NCI-H187 treated with DMSO at 0.1 percent for 48 hours (cell line): Measurements from ENCODE around the gene POLR3K.
"Not testable (repeated sequence)": the region's sequence is repeated elsewhere in the genome, so short reads cannot be mapped to it uniquely, and the experiment has no call there.

ENCODE experiments used
- DNase-seq: peaks from one replicate; lab custom pipeline; 2025; lab: John Stamatoyannopoulos, UW

Gene POLR3K

DNA sequence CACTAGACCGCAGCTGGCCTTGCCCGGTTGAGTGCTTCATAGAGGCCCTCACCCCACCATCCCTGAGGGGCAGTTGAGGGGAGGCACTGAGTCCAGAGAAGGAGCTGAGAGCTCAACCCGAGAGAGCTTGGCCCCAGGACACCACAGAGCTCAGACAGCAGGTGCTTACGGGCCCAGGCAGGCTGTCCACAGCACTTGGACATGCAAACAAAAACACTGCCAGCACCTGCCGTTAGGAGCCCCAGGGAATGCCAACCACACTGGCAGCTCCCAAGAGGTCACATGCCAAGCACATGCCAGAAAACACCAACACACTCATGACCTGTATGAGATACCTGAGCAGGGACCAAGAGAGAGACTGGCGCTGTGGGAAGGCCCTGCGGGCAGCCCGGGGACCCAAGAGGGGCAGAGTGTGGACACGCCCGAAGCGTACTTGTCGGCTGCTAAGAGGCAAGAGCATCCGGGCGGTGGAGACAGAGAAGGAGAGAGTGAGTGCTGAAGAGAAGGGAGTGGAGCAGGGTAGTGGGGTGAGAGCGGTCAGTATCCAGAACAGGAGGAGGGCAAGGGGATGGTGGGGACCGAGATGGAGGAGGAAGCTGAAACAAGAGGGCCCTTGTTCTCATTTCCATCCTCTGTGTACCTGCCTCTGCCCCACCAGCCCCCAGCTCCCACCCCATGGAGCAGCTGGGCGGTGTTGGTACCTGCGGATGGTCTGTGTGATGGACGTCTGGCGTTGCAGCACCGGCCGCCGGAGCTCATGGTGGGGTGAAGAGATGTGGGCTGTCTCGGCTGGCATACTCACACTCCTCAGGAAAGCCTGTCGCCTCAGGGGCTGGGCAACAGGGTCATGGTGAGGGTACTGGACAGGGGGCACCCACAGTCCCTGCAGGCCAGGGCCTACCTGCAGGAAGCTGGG is 10.8 kb upstream of the POLR3K start:
- no peak for DNase-seq

DNA sequence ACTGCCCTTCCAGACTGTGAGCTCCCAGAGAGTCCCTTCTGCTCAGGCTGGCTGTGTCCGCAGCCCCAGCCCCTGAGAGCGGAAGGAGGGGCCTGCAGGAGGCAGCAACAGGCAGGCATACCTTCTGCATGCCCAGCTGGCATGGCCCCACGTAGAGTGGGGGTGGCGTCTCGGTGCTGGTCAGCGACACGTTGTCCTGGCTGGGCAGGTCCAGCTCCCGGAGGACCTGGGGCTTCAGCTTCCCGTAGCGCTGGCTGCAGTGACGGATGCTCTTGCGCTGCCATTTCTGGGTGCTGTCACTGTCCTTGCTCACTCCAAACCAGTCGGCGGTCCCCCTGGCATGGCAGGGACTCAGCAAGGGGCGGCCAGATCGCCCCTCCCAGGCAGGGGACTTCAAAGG is 10.1 kb upstream of the POLR3K start:
- DNase-seq, result no peak

DNA sequence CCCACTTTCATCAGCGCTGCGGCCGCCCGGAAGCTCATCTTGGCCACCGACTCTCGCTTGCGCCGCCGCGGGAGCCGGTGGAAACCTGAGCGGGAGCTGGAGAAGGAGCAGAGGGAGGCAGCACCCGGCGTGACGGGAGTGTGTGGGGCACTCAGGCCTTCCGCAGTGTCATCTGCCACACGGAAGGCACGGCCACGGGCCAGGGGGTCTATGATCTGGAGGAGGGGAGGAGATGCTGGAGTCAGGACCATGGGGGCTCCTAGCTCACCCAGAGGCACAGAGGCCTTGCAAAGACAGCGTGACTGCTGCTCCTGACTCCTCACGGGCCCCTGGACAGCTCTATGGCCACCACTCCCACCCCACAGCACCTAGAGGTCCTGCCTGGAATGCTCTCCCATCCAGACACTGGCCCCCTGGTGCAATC is 9.6 kb upstream of the POLR3K start:
- DNase-seq, result no peak

DNA sequence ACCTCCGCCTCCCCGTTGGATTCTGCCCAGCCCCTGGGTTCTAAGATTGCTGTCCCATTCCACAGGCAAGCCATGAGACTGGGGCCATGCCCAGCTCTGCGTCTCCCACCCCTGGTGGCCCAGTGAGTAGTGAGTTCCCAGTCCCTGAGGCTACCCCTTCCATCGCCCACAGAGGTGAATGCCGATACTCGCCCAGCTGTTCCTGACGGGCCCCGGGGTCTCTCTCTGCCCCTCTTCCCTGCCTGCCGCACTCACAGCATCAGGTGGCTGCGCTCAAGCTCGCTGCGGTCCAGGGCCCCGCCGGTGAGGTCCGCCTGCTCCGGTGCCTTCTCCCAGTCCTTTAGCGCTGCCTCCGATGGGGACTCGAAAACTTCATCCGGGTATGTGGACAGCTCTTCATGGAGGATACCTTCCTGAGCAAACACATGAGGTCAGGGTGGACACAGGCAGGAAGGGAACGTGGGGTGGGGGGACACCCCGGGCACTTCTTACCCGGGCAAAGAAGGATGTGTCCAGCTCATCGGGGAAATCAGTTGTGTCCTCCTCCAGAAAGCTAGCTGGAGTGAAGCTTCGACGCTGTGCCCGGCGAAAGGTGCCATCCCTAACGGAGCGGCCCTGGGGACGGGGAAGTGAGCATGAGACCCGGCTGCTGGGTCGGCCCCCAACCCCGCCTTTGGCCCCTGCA is 9.0 kb upstream of the POLR3K start:
- no peak for DNase-seq

DNA sequence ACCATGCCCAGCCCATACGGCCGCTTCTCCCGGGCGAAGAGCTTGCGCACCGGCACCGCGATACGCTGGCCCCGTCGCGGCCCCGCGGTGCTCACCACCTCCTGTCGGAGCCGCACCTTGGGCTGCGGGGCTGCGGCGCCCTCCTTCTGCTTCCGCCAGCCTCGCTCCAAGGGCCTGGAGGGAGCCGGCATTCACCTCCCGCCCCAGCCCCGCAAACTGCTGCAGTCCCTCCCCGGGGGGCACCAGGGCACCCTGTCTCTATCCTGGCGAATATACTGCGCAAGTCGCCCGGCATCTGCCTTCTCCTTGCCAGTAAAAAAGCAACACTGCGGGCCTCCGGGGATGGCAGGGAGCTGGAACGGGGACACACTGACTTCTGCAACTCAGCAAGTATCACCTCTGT is 8.5 kb upstream of the POLR3K start:
- DNase-seq, result no peak

DNA sequence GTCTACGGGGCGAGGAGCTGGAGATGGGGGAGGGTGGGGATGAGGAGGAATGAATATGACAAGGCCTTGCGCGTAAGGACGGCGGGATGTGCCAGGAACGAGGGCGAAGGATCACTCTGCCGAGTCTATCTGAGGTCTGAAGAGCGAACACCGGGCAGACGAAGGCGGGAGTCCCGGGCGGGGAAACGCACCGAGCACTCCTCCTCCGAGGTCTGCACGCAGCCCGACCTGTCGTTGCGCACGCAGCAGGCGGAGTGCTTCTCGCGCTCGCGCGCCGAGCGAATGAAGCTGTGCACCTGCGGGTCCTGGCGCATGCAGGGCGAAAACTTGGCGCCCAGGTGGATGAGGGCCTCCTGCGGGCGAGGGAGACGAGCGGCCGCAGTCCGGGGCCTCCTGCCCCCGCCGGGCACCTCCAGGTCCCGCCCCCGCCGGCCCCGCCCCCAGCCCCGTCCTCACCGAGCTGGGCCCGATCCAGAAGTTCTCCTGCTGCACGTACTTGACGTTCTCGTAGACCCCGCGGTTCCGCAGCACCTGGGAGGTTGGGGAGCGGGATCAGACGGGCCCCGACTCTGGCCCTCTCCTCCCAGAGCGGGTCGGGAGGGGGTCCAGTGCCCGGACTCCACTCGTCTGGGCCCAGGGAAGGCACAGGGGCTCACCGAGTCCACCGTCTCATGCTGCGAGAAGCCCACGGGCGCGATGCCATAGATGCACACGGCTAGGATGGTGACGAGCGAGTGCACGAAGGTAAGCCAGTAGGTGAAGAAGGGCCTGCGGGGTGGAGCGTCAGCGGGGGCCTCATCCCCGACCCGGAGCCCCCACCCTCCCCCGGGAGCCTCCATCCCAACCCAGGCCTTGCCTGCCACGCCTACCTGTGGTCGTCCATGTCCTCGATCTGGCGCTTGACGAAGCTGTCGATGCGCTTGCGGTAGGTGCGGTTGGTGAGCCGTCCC is 7.8 kb upstream of the POLR3K start:
- DNase-seq, result no peak

DNA sequence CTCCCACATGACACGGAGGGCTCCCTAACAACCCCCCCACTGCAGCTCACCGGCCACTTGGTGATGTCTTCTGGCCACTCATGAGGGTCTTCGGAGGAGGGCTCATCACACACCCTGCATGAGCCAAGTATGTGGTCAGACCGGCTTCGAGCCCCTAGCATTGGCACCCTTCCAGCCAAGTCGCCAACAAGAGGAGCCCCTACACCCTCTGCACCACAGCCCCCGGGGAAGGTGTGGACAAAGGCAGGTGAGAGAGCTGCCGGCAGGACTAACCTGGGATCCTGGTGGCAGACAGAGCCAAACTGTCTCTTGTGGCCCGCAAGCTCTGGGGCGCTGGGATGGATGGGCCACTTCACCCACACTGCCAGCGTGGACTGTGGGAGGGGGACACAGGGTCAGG is 6.8 kb upstream of the POLR3K start:
- no peak for DNase-seq

DNA sequence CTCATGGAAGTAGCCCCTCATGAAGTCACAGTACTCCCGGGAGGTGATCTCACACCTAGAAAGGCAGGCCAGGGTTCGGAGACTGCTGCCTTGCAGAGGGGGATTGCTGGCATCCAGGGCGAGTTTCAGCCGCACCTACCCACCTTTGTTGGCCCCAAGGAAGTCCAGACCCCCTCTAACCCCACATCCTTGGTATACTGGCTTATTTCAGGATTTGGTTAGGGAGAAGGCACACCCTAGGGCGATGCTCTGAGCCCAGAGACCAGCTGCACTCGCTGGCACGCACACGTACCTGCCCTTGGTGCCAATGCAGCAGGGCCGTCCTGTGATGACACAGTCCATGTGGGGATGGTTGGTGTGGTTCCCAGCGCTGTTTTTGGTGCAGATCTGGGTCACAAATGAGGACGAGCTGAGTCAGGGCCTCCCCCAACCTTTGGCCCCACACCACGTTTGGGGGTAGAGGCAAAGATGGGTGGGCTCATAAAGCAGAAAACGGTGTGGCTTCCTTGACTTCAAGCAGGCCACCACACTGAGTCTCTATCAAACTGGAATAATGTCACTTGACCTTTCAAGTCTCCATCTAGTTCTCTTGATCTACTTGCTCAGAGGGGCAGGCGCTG is 6.1 kb upstream of the POLR3K start:
- no peak for DNase-seq

DNA sequence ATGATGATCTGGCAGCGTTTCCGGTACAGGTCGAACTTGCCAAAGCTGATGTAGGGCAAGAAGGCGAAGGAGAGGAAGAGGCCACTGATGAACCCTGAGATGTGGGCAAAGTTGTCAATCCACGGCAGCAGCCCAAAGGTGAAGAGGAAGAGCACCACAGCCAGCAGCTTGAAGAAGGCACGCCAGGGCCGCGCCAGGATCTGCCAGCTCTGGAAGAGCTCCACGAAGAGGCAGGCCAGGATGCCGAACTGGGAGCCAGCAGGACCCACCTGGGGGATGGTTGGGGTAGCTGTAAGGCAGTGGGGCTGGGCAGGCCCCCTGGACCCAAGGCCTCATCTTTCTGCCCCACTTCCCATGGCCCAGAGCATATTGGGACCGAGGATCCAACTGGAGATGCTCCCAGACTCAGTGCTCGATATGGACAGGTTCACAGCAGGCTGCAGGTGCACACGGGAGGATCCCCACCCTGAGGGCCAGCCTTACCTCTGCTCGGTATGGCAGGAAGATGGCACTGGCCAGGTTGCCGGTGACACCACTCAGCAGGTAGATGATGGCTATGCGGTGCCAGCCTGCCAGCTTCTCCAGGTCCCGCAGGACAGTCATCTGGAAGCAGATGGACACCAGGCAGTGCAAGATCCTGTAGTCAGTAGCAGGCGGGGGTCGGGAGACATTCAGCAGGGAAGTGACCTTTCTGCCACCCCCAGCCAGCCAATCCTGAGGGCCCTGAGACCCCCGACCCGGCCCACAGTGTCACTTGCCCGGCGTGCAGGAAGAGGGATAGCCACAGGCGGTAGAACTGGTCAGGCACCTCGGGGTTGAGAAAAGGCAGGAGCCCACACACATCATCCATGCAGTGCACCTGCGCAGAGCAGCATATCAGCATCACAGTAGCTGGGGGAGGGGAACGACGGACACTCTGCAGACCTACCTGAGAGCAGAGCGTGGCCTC is 5.4 kb upstream of the POLR3K start:
- no peak for DNase-seq

DNA sequence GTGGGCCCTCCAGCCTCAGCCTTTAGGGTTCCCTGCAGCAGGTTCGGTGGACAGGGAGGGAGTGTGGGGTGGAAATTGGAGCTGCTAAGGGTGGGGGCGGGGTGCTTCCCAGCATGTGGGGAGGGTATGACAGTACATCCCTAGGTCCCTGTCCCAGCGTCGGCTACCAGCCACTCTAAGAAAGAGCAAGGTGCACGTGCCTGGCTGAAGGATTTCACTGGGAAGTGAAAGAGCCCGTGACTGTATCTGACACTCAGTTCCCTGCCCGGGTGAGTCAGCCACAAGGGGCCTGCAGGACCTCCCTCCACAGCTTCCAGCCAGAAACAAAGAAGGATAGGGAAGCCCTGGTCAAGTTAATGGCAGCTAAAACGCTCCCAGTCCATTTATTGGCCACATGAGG is 4.3 kb upstream of the POLR3K start:
- no peak for DNase-seq

DNA sequence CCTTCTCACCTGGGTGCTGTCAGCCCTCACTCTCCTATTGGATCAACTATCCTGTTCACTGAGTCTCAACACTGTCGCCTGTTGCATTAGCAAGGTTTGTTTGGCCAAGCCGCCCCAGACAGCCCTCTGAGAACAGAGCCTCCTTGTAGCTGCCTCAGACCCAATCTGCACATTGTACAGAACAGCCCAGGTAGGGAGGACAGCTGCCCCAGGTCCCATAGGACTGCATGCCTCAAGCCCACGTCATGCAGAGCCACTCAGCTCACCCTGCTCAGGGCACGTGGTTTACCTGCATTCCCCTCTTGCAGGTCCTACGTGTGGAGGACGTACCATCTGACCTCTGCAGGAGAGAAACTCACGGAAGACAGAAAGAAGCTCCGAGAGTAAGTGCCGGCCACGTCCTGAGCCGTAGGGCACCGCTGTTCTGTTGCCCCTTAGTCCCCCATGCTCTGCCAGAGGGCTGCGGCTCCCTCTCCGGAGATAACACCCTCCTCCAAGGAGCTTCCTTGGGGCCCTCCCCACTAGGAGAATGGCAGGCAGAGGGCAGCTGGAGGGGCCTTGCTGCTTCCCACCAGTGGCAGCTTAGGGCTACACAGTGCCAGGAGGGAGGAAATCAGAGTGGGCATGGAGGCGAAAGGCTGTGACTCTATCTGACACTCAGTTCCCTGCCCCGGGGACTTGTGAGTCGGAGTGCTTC is 3.0 kb upstream of the POLR3K start:
- DNase-seq, result no peak

DNA sequence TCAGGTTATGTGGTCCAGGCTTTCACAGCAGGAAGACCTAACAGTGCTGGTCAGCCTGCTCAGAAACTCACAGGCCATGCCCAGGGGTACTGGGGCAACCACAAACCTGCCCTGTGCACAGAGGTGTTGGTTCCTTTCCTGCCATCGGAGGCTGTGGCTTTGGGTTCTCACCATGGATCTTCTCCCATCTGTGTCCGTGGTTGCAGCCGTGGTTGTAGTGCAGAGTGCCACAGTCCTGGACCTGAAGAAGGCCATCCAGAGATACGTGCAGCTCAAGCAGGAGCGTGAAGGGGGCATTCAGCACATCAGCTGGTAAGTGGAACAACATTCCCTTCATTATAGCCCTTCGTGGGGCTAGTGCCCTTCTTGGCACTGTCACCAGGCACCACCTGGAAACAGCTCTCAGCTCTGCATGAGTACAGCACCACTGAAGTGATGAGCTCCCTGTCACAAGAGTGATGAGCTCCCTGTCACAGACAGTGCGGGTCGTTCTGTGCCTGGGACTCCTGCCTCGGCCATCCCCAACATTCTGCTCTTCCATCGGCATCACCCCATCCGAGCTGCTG is 2.2 kb upstream of the POLR3K start:
- DNase-seq, result no peak

DNA sequence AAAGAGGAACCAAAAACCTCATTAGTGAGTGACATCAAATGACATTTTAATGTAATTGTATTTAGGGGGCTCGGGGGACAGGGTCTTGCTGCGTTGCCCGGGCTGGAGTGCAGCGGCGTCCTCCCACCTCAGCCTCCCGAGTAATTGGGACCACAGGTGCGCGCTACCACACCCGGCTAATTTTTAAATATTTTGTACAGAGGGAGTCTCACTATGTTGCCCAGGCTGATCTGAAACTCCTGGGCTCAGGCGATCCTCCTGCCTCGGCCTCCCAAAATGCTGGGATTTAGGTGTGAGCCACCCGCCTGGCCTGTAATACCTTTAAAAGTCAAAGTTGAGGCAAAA is 801 bp upstream of the POLR3K start:
- no peak for DNase-seq

DNA sequence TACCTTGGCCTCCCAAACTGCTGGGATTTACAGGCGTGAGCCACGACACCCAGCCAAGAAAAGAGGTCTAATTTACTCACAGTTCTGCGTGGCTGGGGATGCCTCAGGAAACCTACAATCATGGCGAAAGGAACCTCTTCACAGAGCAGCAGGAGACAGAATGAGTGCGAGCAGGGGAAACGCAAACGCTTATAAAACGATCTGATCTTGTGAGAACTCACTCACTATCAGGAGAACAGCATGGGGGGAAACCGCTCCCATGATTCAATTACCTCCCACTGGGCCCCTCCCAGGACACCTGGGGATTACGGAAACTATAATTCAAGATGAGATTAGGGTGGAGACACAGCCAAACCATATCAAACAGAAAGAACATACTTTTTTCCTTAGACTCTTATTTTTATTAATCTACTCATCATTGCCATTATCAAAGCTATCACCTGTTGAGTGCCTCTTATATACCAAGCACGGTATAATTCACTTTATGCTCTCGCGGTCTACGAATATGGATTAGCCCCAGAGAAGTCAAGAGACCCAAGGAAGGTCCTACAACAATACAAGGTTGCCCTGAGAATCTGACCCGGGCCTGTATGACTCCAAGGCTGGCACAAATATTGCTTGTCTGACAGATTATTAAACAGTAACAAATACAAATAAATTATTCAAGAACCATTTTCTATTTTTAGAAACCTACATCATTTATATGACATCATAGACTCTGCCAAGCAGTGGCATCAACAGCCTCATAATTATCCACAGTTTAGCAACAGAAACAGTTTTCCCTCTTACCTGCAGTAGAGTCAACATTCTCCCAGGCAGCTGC is 2.4 kb downstream of the POLR3K start:
- no peak for DNase-seq

DNA sequence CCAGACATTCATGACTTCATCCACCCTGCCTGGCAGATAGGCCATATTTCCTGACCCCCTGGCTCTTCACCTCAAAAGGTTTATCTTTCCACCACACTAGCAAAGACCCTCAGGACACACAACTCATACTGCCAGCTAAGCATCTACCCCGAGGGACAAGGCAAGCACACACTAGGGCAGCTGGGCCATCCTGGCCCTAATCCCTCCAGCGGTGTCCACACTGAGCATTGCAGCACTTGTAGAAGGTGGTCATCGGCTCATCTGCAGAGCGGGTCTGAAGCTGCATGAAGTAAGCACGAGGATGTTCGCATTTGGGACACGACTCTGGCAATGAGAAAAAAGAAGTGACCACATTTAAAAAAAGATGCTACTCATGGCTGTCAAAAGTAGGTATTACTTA is 6.2 kb downstream of the POLR3K start:
- no peak for DNase-seq

DNA sequence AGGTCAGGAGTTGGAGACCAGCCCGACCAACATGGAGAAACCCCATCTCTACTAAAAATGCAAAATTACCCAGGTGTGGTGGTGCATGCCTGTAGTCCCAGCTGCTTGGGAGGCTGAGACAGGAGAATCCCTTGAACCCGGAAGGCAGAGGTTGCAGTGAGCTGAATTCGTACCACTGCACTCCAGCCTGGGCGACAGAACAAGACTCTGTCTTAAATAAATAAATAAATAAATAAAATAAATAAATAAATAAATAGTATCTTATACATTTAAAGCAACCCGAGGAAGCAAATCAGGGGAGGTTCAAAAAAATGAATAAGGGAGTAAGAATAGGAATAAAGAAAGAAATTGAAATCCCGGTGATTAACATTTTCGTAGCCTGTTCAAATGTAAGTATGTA is 6.9 kb downstream of the POLR3K start:
- not testable (repeated sequence) for DNase-seq

DNA sequence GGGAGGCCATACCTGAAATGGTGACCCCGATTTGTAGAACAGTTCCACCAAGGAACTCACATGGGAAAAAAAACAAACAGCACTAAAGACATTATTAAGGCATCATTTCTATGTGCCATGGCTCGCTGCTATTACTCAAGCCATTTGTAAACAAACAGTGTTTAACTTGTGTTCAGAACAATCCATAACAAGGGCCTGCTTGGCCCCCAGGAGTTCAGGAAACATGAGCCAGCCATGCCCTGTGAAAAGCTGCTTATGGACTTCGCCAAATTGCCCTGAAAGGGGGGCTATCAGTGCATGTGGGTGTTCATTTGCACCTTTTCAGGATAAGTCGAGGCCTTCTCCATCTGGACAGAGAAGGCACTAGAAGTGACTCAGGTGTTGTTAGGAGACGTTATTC is 8.0 kb downstream of the POLR3K start:
- no peak for DNase-seq

DNA sequence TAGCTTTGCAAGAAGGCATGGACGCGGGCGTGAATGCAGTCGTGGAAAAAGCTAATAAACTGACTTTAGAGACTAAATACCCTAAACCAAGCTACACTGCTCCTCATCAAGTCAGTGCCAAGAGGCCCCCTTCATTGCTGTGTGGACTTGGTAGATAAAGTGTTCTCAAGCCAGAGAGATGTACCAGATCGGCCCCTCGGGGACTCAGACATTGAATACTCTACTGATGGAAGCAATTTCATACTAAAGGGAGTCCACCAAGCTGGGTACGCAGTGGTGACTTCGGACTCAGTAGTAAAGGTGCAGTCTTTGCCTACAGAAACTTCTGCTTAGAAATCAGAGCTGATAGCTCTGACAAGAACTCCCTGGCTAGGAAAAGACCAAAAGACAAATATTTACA is 8.8 kb downstream of the POLR3K start:
- no peak for DNase-seq

DNA sequence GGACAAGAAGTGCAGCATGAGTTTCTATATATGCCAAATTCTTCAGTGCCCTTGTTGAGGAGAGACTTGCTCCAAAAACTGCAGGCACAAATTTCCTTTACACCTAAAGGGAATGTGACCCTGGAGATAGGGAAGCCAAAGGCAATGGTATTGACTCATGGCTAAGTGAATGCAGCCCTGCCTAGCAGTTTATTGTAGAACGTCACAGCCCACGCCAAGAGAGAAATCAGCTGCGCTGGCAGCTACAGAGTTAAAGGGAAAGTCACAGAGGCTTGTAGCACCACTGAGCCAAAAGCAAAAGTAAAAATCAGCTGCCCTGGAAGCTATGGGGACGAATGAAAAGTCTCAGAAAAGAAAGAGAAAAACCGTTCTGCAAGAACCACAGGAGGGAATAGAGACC is 10.1 kb downstream of the POLR3K start:
- DNase-seq, result no peak
